ENCODE results near the gene ALK.

The ALK gene

GRCh38 chr2:29910465-29910864 is 10.9 kb downstream of the ALK start:
- DNase-seq: no peak

- no peak for DNase-seq
These were observed 19.0 kb downstream of the ALK start for GRCh38 chr2:29902356-29902755.

DNA sequence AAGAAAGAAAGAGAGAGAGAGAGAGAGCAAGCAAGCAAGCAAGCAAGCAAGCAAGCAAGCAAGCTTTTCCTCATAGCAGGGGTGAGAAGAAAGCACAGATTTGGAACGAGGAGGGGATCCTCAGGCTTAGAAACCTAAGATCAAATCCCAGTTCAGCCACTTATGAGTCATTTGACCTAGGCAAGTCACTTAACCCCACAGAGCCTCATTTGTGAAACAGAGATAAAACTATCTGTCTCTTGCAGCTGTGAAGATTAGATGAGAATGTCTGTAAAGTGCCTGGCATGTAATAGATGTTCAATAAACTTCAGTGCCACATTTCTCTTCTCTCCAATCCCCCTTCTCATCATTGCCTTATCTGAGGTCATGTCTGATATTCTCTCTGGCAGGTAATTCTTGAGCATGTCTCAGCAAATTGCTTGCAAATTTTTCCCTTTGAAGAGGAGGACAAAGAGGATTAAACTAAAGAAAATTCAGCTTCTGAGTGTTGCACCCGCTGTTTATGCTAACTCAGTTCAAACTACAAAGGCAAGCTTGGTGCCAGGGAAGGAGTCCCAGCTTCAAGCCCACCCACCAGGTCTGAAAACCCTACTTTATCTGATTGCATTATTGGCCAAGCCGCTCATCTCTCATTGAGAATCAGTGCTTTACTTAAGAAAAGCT is 20.3 kb downstream of the ALK start:
- DNase-seq: no peak

GRCh38 chr2:29898999-29899398 is 22.4 kb downstream of the ALK start:
- DNase-seq: no peak

- no peak for DNase-seq
These were observed 26.4 kb downstream of the ALK start for GRCh38 chr2:29894822-29895614.

- DNase-seq: no peak
These were observed 28.7 kb downstream of the ALK start for GRCh38 chr2:29892585-29893259.

GRCh38 chr2:29881089-29881730 is 40.2 kb downstream of the ALK start:
- no peak for DNase-seq

GRCh38 chr2:29880084-29880483 is 41.3 kb downstream of the ALK start:
- DNase-seq: no peak

DNA sequence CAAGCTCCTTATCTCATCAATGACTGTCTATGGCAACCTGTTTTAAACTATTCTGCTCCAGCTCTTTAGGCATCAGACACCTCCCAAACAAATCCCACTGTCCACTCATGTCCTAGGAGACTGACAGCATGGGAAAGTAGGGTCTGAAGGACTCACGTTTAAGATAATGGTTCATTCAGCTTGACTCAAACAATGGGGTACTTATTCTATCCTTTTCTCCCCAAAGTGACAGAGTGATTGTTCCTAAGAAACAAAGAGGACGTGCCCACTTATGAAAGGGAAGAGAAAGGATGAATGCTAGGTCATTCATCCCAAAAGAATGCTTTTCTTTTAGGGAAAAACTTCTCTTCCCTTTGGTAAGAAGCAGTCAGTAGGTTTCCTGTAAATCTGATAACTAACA is 41.9 kb downstream of the ALK start:
- DNase-seq: no peak

DNA sequence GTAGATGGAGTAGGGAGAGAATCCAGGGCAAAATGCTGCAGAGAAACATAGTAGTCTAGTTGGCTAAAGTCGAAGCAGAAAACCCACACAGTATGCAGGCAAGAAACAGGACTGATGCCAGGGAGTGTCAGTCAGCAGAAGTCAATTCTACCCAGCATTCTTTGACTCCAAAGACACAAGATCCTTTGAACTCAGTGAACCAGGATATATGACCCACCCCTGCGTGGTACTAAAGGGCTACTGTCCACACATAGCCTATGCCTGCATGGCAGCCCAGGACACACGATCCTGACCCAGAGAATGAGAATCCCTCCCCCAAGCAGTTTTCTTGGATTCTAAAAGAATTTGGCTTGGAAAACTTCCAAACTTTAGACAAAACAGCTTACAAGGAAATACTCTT is 42.5 kb downstream of the ALK start:
- DNase-seq: no peak

DNA sequence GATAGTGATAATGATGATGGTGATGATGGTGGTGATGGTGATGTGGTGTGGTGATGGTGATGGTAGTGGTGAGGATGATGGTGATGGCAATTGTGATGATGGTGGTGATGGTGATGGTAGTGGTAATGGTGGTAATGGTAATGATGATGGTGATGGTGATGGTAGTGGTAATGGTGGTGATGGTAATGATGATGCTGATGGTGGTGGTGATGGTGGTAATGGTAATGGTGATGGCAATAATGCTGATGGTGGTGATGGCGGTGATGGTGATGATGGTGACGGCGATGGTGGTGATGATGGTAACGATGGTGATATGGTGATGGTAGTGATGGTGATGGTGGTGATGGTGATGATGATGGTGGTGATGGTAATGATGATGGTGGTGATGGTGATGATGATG is 45.0 kb downstream of the ALK start:
- DNase-seq: no peak

DNA sequence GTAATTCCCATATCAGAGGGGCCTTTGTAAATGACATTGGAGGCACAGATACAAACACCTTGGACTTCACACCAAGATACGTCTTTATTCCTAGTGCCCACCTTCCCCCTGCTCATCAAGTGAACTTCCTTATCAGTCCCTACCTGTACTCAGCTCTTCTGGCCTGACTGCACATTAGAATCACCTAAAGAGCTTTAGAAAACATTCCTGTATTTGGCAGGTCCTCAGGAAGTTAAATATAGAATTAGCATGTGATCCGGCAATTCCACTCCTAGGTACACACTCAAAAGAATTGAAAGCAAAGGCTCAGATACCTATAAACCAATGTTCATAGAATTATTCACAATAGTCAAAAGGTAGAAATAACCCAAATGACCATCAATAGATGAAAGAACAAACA is 46.6 kb downstream of the ALK start:
- no peak for DNase-seq

DNA sequence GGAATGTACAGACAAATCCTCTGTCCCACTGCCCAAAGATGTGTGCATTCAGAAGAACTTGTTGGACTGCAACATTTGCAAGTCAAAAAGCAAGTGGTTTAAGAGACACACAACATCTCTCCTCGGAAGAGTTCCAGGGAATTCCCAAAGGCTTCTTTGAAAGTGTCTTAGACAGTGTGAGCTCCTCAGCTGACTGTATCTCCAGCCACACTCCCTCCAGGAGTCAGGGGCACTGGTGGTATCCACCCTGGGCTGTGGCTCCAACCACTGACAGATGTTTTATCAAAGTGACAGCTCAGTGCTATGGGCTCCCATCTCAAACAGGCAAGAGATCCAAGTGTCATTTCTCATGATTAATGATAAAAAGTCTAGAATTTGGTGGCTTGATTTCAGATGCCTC is 48.5 kb downstream of the ALK start:
- no peak for DNase-seq

DNA sequence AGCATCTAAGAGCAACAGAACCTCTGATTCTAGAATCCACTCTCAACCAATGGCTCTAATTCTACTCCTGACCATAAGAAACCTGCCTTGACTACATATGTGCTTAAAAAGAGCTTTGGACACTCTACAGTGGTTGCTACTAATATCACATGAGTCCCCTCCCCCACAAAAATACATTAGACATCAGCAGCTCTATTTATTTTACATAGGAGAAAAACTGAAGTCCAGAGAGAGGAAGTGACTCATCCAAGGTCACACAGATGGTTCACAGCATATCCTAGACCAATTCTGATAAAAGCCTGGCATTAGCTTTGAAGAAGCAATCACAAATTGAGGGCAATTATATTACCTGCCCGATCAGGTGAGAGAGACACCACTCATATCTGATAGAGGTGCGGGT is 49.8 kb downstream of the ALK start:
- no peak for DNase-seq

DNA sequence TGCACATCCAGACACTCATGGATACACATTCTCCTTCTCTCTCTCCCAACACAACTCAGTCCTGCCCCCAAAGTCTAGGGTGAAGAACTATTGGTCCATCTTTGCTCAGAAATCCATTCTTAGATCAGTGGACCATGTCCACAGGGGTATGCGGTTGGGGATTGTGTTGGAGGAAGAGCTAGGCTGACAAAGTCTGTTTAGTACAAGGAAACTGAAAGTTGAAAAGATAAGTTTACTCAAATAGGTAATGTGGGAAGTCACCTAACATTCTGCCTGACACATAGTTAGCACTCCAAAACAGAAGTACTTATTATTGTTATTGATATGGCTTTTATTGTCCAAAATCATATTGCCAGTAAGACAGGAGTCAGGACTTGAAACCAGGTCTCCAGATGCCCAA is 55.9 kb downstream of the ALK start:
- no peak for DNase-seq

DNA sequence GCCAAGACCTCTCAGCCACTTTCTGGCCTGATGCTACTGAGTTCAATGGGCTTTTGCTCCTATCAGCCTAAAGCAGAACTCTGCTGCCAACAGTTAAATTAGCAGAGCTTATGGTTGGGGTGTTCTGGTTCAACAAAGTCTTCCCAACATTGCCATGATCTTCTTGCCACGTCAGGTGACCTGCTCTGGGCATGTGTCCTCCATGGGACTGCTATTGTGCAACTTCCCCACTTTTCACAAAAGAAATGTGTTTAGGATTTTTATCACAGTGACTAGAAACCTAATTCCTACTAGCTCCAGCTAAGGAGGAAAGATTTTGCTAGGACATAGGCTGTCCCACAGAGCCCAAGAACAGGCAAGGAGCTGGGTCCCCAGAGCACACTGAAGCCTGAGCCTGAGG is 56.4 kb downstream of the ALK start:
- DNase-seq: no peak

DNA sequence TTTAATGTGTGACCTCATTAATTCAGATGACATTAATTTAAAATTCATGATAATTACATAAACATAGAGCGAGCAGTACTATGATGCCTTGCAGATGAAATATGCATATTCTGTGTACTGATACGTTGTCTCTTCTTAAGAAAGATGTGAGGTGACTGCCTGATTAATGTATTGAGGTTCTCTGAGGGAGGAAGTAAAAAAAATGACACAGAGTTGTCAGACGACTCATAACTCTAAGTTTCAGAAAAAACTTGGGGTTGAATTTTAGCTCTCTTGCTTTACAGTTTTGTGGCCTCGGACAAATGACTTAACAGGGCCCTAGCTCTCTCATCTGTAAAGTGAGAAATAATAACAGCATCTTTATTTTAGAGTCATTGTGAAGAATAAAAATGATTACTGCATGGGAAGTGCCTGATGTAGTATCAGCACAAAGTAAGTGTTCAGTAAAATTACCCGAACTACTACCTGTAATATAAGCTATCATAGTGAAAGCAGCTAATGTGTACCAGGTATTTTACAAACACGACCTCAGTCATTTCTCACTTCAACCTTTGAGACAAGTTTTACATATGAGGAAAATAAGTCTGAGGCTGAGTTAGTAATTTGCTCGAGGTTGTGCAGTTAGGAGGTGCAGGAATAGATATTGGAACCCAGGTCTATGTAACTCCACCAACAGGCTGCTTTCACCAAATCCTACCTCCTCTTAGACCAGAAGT is 65.3 kb downstream of the ALK start:
- DNase-seq: no peak

DNA sequence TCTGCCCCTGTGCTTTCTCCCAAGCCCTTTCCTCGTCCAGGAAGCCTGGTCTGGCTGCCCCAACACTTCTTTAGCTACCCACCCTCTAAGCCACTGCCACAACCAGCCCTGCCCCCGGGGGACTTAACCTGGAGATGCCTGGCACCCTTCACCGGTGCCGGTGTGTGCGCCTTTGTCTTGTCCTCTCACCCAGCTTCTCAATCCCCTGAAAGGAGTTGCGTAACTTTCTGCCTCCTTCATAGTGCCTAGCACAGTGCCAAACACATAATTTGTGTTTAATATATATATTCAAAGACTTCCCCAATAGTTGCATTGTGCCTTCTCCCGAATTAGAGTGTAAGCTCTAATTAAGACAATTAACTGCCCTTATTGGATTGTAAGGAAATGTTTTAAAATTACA is 70.6 kb downstream of the ALK start:
- no peak for DNase-seq

DNA sequence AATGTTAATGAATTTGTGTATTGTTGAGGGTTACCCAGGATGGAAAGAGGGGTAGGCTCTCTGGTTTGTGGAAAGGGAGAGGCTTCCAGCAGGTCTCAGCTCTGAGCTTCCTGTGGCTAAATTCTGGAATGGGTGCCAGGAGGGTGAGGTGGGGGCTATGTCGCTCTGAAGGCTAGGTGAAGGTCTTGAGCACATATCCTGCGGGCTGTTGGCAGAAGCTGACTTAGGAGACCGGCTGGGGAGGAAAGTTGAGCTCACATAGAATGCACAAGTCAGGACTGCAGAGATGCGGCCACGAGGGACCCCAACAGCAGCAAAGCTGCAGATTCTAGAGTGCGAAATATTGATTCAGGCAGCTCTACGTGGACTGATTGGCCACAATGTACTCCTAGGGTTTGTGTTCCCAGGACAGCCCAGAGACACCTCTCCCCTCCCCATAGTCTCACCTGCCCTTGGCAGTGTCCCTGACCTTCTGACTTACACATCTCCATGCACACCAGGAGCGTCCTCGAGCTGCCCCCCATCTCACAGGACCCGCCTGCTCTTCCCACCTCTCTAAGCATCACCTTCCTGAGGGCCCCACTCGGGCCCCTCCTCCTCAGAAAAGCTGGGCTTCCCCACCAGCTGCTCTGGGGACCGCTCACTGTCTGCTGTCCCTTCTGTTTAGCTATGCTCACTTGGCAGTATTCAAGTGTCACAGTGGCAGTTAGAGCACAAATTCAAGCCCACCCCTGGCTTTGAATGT is 72.6 kb downstream of the ALK start:
- DNase-seq: no peak

- no peak for DNase-seq
These were observed 73.5 kb downstream of the ALK start for GRCh38 chr2:29847886-29848285.
